Coronary artery (tissue), 2 donors: Measurements from ENCODE around the gene HKDC1.
A peak's percentile ranks its signal among the peaks of the same experiment; 100 is the strongest.
"Not testable (repeated sequence)": the region's sequence is repeated elsewhere in the genome, so short reads cannot be mapped to it uniquely, and the experiment has no call there.

Experiments used
- DNase-seq: peaks from one replicate; pipeline ENCODE4 v3.0.0-alpha.2; 2017; ENCODE audit warnings: low spot score
- H3K27ac ChIP-seq, 2 donors: fragments of 200-600 bp; sonication (generic); one replicate each; pipeline ENCODE4 v1.5.1; 2016 to 2019
- H3K4me3 ChIP-seq: fragments of 200-600 bp; sonication (generic); 2 replicates; pipeline ENCODE4 v1.5.1; 2016; ENCODE audit warnings: mild to moderate bottlenecking, moderate library complexity
- TF ChIP-seq, protein P1 (sequence below): fragments of 200-600 bp; sonication (generic); IDR thresholded peaks from one replicate; pipeline ENCODE4 v1.5.1; 2019; ENCODE audit warnings: antibody characterized with exemption

Gene HKDC1

DNA sequence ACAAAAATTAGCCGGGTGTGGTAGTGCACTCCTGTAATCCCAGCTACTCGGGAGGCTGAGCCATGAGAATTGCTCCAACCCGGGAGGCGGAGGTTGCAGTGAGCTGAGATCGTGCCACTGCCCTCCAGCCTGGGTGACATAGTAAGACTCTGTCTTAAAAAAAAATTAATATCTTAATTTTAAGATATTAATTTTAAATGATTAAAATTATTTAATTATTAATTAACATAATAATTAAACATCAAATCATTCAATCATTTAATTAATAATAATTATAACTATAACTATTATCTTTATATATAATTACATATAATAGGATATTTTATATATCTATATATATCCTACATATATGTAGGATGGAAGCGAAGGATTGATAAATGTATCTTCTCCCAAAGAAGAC is 56.4 kb downstream of the HKDC1 start:
- DNase-seq, result no peak
- no peak overlapping the region for H3K27ac ChIP-seq
- TF ChIP-seq, protein P1, sequence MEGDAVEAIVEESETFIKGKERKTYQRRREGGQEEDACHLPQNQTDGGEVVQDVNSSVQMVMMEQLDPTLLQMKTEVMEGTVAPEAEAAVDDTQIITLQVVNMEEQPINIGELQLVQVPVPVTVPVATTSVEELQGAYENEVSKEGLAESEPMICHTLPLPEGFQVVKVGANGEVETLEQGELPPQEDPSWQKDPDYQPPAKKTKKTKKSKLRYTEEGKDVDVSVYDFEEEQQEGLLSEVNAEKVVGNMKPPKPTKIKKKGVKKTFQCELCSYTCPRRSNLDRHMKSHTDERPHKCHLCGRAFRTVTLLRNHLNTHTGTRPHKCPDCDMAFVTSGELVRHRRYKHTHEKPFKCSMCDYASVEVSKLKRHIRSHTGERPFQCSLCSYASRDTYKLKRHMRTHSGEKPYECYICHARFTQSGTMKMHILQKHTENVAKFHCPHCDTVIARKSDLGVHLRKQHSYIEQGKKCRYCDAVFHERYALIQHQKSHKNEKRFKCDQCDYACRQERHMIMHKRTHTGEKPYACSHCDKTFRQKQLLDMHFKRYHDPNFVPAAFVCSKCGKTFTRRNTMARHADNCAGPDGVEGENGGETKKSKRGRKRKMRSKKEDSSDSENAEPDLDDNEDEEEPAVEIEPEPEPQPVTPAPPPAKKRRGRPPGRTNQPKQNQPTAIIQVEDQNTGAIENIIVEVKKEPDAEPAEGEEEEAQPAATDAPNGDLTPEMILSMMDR, result no peak
- no peak overlapping the region for H3K4me3 ChIP-seq

GRCh38 chr10:69278446-69278963 is 58.4 kb downstream of the HKDC1 start, which contains the start of gene HK1:
HK1 (plus strand) TSS chr10:69278496.
- no peak within 1 kb of the TSS for H3K4me3 ChIP-seq
- peak within 1 kb of the TSS; percentile 33 to 76 for H3K27ac ChIP-seq
- TF ChIP-seq, protein P1, result no peak
- DNase-seq, result no peak

DNA sequence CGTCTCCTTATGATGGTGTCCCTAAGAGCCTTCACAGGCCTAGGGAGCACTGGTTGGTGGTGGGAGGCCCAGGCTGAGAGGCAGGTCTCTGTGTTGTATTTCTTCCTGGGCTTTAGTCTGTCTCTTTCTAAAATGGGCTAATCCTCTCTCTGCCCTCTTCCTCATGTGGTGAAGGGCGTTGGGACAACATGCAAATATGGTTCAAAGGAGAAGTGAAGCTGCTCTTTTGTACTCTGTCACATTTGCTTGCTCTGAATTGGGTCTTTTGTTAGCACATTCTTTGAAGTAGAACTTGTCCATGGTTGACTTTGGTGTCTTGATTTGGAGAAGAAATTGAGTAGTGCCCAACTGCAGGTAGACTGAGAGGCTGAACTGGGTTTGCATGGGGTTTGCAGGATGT is 59.0 kb downstream of the HKDC1 start:
- Histone ChIP-seq H3K27ac (peak overlapping the region; percentile 33 to 76), H3K4me3 (no peak overlapping the region)
- DNase-seq, result no peak
- TF ChIP-seq, protein P1, result no peak

DNA sequence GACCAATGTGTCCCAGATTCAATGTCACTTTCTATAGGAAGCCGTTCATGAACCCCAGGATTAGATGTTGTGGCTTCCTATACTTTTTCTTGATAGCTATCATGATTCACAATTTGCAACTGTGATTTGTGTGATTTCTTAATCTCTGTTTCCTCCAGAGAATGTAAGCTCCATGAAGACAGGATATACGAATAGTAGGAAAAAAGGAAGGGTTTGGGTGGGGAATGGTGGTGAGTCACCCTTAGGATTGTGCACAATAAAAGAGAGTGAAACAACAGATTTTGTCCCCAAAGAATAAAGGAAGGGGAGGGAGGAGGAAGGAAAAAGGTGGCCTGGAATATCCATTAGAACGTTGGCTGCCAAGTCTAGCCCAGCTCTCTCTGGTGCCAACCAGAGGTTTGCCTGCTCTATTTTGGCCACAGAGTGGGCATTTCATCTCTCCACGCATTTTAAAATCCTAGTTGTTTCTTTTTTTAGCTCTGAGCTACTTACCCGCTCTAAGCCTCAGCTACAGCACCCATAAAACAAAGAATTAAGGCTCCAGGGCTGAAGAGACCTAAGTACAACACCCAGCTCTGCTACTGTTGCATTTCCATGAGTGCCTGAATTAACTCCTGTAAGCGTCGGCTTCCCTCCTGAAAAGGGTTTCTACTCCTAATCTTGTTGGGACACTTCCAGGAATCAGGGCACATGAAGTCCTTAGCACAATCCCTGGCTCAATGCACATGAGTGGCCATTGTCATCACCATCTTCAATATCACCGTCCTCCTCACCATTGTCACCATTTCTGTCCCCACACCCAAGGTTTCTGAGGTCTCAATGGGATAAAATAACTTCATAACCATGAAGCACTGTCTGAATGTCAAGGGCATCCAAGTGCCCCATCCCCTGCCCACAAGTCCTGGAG is 61.6 kb downstream of the HKDC1 start:
- TF ChIP-seq, protein P1, result no peak
- DNase-seq, result no peak
- no peak overlapping the region for H3K4me3 ChIP-seq
- H3K27ac ChIP-seq, result peak overlapping the region in 1 of 2 donors; percentile 18

DNA sequence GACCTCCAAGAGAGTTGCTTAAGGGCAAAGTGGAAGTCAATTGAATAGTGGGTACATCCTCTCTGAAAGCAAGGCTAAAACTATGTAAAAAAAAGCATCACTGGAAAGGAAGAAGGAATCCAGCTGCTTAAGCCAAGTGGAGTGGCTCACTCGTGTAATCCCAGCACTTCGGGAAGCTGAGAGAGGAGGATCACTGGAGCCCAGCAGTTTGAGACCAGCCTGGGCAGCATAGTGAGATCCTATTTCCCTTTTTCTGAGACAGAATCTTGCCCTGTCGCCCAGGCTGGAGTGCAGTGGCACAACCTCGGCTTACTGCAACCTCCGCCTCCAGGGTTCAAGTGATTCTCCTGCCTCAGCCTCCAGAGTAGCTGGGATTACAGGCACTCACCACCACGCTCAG is 64.3 kb downstream of the HKDC1 start:
- H3K4me3 ChIP-seq, DNase-seq, H3K27ac ChIP-seq: not testable (repeated sequence)

- no peak for DNase-seq
- TF ChIP-seq, protein P1, result no peak
Measured at GRCh38 chr10:69285699-69286098, 65.6 kb downstream of the HKDC1 start.

GRCh38 chr10:69287181-69287580 is 67.0 kb downstream of the HKDC1 start:
- no peak overlapping the region for H3K4me3 ChIP-seq
- TF ChIP-seq, protein P1, result no peak
- no peak overlapping the region for H3K27ac ChIP-seq
- DNase-seq, result no peak

More at GRCh38 chr10:69285699-69286098, 65.6 kb downstream of the HKDC1 start:
- Histone ChIP-seq H3K27ac (no peak overlapping the region), H3K4me3 (no peak overlapping the region)
